ENCODE results near the gene GABRB1. TPM values are rescaled to one million over a fixed set of nuclear protein-coding genes. Genes with fewer than 3 reads are reported as not detected.

GABRB1 gene
- total RNA-seq, 2 experiments from 2014 or later = not detected

- POLR2A ChIA-PET = no interaction called here
- DNase-seq (no peak), ATAC-seq (no peak)
- Mint-ChIP-seq H3K27ac (no peak overlapping the region), H3K27me3 (no peaks in the 10 kb centered on the region), H3K4me1 (peaks cover 29% of the 10 kb centered on the region), H3K4me3 (no peak overlapping the region), H3K36me3 (ENCODE audit: low read depth) (no peaks in the 10 kb centered on the region), H3K9me3 (ENCODE audit: low read depth) (no peaks in the 10 kb centered on the region)
- CTCF ChIA-PET = interaction anchor here (0.7 kb wide), 1 partner anchor 20 kb away, joined by 3 read pairs; the partner anchor contains the start of gene ATP10D
- intact Hi-C loops (cut with DNase I, micrococcal nuclease) = loop anchor here in 1 of 2 experiments (10.0 kb wide), 1 partner anchor 450 kb away; the partner anchor contains the start of gene NFXL1
Measured at GRCh38 chr4:47465004-47465403, 433.6 kb downstream of the GABRB1 start.

GRCh38 chr4:47466056-47466785 lies 434.9 kb downstream of the GABRB1 start:
- CTCF ChIA-PET = interaction anchor here (0.8 to 1.3 kb wide), 3 partner anchors 17 to 46 kb away, joined by 3 to 6 read pairs (median 3); no protein-coding TSS in a partner anchor
- Mint-ChIP-seq H3K27ac (no peak overlapping the region), H3K36me3 (ENCODE audit: low read depth) (no peaks in the 10 kb centered on the region), H3K4me3 (no peak overlapping the region), H3K4me1 (peaks cover 21% of the 10 kb centered on the region), H3K27me3 (no peaks in the 10 kb centered on the region), H3K9me3 (ENCODE audit: low read depth) (no peaks in the 10 kb centered on the region)
- intact Hi-C loops (cut with DNase I, micrococcal nuclease) = loop anchor here in 1 of 2 experiments (10.0 kb wide), 1 partner anchor 449 kb away; the partner anchor contains the start of gene NFXL1
- ATAC-seq = no peak
- POLR2A ChIA-PET = no interaction called here
- no peak for DNase-seq

GRCh38 chr4:47468706-47469365 lies 437.5 kb downstream of the GABRB1 start:
- Mint-ChIP-seq H3K36me3 (ENCODE audit: low read depth) (no peaks in the 10 kb centered on the region), H3K4me3 (no peak overlapping the region), H3K9me3 (ENCODE audit: low read depth) (no peaks in the 10 kb centered on the region), H3K27me3 (no peaks in the 10 kb centered on the region), H3K27ac (no peak overlapping the region), H3K4me1 (peaks cover 1% of the 10 kb centered on the region)
- intact Hi-C loops (cut with DNase I, micrococcal nuclease) = loop anchor here in 1 of 2 experiments (10.0 kb wide), 1 partner anchor 446 kb away; the partner anchor contains the start of gene NFXL1
- CTCF ChIA-PET = interaction anchor here (0.8 kb wide), 1 partner anchor 16 kb away, joined by 3 read pairs; the partner anchor contains the start of gene ATP10D
- POLR2A ChIA-PET = no interaction called here
- DNase-seq (no peak), ATAC-seq (no peak)

GRCh38 chr4:47469951-47470350 lies 438.6 kb downstream of the GABRB1 start:
- H3K27me3 Mint-ChIP-seq = no peaks in the 10 kb centered on the region
- no peaks in the 10 kb centered on the region for H3K36me3 Mint-ChIP-seq (ENCODE audit: low read depth)
- ATAC-seq = no peak
- no peak overlapping the region for H3K4me3 Mint-ChIP-seq
- CTCF ChIA-PET = no interaction called here
- no peak overlapping the region for H3K27ac Mint-ChIP-seq
- H3K9me3 Mint-ChIP-seq (ENCODE audit: low read depth) = no peaks in the 10 kb centered on the region
- DNase-seq = no peak
- POLR2A ChIA-PET = no interaction called here
- no peaks in the 10 kb centered on the region for H3K4me1 Mint-ChIP-seq
- intact Hi-C loops (cut with DNase I, micrococcal nuclease) = loop anchor here in 1 of 2 experiments (10.0 kb wide), 1 partner anchor 445 kb away; the partner anchor contains the start of gene NFXL1

GRCh38 chr4:47471064-47471463 lies 439.7 kb downstream of the GABRB1 start:
- Mint-ChIP-seq H3K9me3 (ENCODE audit: low read depth) (no peaks in the 10 kb centered on the region), H3K4me1 (no peaks in the 10 kb centered on the region), H3K36me3 (ENCODE audit: low read depth) (no peaks in the 10 kb centered on the region), H3K27ac (no peak overlapping the region), H3K4me3 (no peak overlapping the region), H3K27me3 (no peaks in the 10 kb centered on the region)
- ATAC-seq = no peak
- intact Hi-C loops (cut with DNase I, micrococcal nuclease) = no loop called here
- CTCF ChIA-PET = interaction anchor here (0.6 to 0.9 kb wide), 2 partner anchors 10 to 367 kb away, joined by 3 read pairs; partner anchors contain the start of gene CORIN
- no peak for DNase-seq
- POLR2A ChIA-PET = interaction anchor here (1.1 kb wide), 1 partner anchor 14 kb away, joined by 4 read pairs; the partner anchor contains the start of gene ATP10D

- H3K4me3 Mint-ChIP-seq = no peak overlapping the region
- H3K27me3 Mint-ChIP-seq = no peaks in the 10 kb centered on the region
- ChIA-PET CTCF (interaction anchor here (0.6 to 0.9 kb wide), 2 partner anchors 10 to 366 kb away, joined by 3 read pairs; partner anchors contain the start of gene CORIN), POLR2A (interaction anchor here (0.5 to 1.1 kb wide), 2 partner anchors 13 to 225 kb away, joined by 4 to 5 read pairs; partner anchors contain the start of gene ATP10D)
- H3K27ac Mint-ChIP-seq = no peak overlapping the region
- no peaks in the 10 kb centered on the region for H3K4me1 Mint-ChIP-seq
- intact Hi-C loops (cut with DNase I, micrococcal nuclease) = no loop called here
- ATAC-seq (no peak), DNase-seq (no peak)
- no peaks in the 10 kb centered on the region for H3K36me3 Mint-ChIP-seq (ENCODE audit: low read depth)
- H3K9me3 Mint-ChIP-seq (ENCODE audit: low read depth) = no peaks in the 10 kb centered on the region
Measured at GRCh38 chr4:47471591-47471990, 440.2 kb downstream of the GABRB1 start.

GRCh38 chr4:47473141-47473750 lies 441.9 kb downstream of the GABRB1 start:
- no peak for DNase-seq
- no peaks in the 10 kb centered on the region for H3K4me1 Mint-ChIP-seq
- ChIA-PET CTCF (interaction anchor here (1.2 to 1.9 kb wide), 2 partner anchors 10 to 17 kb away, joined by 3 to 12 read pairs; no protein-coding TSS in a partner anchor), POLR2A (no interaction called here)
- intact Hi-C loops (cut with DNase I, micrococcal nuclease) = no loop called here
- no peaks in the 10 kb centered on the region for H3K27me3 Mint-ChIP-seq
- H3K9me3 Mint-ChIP-seq (ENCODE audit: low read depth) = no peaks in the 10 kb centered on the region
- no peak overlapping the region for H3K27ac Mint-ChIP-seq
- ATAC-seq = no peak
- H3K36me3 Mint-ChIP-seq (ENCODE audit: low read depth) = no peaks in the 10 kb centered on the region
- H3K4me3 Mint-ChIP-seq = no peak overlapping the region

GRCh38 chr4:47474799-47475198 lies 443.4 kb downstream of the GABRB1 start:
- no peaks in the 10 kb centered on the region for H3K27me3 Mint-ChIP-seq
- CTCF ChIA-PET = no interaction called here

GRCh38 chr4:47475411-47475810 lies 444.0 kb downstream of the GABRB1 start:
- ATAC-seq = no peak
- ChIA-PET POLR2A (no interaction called here), CTCF (no interaction called here)

More at GRCh38 chr4:47474799-47475198, 443.4 kb downstream of the GABRB1 start:
- ATAC-seq (no peak), DNase-seq (no peak)
- POLR2A ChIA-PET = no interaction called here
- intact Hi-C loops (cut with DNase I, micrococcal nuclease) = no loop called here
- Mint-ChIP-seq H3K36me3 (ENCODE audit: low read depth) (no peaks in the 10 kb centered on the region), H3K9me3 (ENCODE audit: low read depth) (no peaks in the 10 kb centered on the region), H3K4me1 (no peaks in the 10 kb centered on the region), H3K4me3 (no peak overlapping the region), H3K27ac (no peak overlapping the region)

More at GRCh38 chr4:47475411-47475810, 444.0 kb downstream of the GABRB1 start:
- no peaks in the 10 kb centered on the region for H3K4me1 Mint-ChIP-seq
- H3K4me3 Mint-ChIP-seq = no peak overlapping the region
- intact Hi-C loops (cut with DNase I, micrococcal nuclease) = no loop called here
- H3K9me3 Mint-ChIP-seq (ENCODE audit: low read depth) = no peaks in the 10 kb centered on the region
- H3K27ac Mint-ChIP-seq = no peak overlapping the region
- no peak for DNase-seq
- H3K27me3 Mint-ChIP-seq = no peaks in the 10 kb centered on the region
- H3K36me3 Mint-ChIP-seq (ENCODE audit: low read depth) = no peaks in the 10 kb centered on the region

All from activated CD4-positive, alpha-beta T cell treated with anti-CD3 and anti-CD28 coated beads for 36 hours (primary cell).